Stimulated activated CD8-positive, alpha-beta memory T cell treated with anti-CD3 and anti-CD28 coated beads, Interleukin-7, amount 100 ng/mL, for 1 hour (primary cell): ENCODE measurements around the gene PPP1R11.

ENCODE experiments used
- DNase-seq, 2 donors: peaks; one replicate each; pipeline ENCODE4 v3.0.0-alpha.2; 2020; ENCODE audit warnings: low read depth in 2 of 2

The PPP1R11 gene

DNA sequence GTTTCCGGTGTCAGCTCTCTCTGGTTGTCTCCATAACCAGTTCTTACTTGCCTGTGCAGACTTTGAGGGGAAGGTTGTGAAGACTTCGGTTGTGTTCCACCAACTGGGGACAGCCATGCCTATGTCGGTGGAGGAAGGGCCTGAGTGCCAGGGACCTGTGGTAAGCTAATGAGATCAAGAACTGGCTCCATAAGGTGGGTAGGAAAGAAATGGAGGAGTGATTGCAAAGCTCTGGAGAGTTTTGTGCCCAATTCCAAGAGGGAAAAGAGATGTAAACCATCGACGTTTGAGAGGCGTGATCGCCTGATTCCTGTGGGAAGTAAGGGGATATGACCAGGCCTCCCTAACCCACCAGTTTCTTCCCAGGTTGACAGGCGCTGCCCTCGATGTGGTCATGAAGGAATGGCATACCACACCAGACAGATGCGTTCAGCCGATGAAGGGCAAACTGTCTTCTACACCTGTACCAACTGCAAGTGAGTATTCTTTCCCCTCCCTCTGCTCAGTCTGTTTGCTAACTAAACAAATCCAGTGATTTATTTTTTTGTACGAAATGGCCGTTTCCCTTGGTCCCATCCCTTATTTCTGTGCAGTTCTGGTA lies 5.0 kb upstream of the PPP1R11 start:
- DNase-seq: no peak

DNA sequence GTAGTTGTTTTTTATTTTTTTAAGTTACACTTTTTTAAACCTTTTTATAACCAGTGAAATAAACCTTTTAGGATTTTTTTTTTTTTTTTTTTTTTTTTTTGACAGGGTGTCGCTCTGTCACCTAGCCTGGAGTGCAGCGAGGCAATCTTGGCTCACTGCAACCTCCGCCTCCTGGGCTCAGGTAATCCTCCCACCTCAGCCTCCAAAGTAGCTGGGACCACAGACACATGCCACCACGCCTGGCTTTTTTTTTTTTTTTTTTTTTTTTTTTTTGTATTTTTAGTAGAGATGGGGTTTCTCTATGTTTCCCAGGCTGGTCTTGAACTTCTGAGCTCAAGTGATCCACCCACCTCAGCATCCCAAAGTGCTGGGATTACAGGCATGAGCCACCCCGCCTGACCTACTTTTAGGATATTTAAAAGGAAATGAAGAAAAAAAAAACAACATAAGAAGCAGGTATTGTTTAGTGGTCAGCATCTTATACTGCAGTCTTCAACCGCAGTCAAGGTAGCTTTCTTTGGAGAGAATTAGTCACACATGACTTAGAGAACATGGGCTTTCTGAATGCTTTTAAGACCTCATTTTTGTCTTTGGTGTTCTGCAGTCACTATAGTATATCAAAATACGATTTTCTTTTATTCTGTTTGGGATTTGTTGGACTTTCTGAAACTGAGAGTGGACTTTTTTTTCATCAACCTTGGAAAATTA lies 4.4 kb upstream of the PPP1R11 start:
- DNase-seq: no peak

DNA sequence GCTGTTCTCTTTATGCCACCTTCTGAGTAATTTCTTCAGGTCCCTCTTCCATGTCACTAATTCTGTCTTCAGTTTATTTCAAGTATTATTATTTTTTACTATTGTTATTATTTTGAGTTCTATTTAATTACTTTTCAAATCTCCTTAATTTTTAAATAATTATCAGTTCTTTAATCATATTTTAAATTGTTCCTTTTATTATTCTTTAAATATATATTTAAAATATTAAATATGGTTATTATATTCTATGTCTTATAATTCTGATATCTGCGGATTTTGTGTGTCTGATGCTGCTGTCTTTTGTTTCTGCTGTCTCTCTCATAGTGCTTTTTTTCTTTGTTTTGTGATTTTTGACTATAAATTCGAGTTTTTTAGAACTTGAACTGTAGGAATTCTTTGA lies 3.7 kb upstream of the PPP1R11 start:
- no peak for DNase-seq

DNA sequence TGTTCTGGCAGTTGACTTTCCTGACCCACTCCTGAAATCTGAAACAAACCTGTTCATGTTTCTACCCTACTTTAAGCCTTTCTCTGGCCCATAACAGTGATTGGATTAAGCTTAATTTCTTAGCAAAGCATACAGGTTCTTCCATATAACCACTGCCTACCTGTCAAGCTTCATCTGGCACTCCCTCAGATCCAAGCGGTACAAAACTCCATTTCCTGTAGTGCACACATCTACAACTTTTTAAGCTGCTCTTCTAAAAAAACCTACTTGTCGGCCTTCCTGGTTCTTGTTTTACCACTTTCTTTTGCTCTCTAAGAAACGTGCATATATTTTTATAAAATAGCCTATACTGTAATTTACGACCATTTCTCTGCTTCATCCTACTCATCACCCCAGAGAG lies 916 bp upstream of the PPP1R11 start:
- no peak for DNase-seq

DNA sequence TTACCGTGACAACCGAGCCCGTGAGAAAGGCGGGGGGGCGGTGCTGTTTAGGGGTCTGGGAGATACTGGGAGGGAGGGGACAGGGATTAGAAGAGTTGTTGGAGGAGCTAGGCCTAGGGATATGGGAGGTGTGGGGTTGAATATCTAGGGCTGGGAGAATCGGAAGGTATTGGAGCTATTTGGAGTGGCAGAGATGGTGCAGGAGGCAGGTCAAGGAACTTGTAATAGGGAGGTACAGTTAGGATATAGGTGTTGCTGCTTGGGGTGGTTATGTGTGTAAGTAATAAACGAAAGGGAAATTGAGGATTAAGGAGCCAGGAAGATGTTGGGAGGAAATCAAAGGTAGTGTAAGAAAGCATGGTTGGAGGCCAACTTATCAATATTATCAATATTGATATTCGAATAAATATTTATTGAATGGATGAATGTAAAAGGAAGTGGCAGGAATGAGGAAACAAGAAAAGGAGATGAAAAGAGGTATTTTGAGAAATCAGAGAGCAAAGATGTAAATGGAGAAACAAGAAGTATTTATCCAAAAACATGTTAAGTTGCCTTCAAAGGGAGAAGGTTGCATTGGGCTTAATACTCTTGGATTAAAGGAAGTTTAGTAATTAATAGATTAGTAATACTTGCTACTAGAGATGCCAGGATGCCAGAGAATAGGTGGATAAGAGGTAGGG lies 602 bp downstream of the PPP1R11 start:
- DNase-seq: no peak

DNA sequence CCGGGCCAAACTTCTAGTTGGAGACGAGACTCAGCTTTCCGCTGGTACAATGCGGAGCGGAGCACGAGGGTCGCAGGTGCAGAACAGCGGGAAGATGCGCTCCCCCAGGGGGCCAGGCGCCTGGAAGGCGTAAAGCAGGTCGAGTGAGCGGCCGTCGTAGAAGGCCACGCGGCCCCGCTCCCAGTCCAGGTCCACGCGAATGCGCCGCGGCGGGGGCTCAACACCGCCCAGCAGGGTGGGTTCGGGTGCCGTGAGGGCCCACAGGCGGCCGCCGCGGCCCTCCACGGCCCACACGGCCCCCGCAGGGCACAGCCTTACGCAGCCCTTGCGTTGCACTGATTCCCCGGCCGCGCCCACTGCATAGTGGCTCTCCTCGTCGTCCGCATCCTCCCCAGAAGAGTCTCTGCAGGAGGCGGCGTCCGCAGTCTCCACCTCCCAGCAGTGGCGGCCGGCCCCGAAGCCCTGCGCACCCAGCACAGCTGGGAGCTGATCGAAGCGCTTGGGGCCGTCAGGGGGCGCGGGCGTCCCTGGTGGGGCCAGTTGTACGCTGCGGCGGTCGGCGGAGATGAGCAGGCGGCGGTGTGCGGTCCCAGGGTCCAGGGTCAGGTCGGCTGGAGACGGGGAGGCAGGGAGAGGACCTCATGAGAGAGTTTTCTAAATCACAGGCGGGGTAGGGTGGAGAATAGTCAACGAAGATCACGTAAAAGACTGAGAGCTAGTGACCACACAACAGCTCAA lies 4.3 kb downstream of the PPP1R11 start:
- no peak for DNase-seq

DNA sequence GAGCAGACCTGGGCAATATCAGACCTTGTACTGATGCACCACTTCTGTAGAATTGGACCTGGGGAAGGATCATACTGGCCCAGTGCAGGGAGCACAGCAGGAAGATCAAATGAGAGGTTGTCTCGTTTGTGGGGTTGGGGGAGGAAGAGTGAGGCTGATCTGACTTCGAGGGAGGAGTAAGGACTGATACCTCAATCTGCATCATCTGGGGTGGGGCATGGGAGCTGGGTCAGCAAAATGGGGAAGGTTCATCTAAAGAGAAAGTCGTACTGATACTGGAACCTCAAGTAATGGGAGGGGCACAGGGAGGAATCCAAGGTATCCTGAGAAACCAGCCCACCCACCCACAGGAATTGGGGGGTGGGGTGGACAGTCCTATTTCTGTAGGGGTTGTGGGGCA lies 4.9 kb downstream of the PPP1R11 start:
- DNase-seq: no peak

DNA sequence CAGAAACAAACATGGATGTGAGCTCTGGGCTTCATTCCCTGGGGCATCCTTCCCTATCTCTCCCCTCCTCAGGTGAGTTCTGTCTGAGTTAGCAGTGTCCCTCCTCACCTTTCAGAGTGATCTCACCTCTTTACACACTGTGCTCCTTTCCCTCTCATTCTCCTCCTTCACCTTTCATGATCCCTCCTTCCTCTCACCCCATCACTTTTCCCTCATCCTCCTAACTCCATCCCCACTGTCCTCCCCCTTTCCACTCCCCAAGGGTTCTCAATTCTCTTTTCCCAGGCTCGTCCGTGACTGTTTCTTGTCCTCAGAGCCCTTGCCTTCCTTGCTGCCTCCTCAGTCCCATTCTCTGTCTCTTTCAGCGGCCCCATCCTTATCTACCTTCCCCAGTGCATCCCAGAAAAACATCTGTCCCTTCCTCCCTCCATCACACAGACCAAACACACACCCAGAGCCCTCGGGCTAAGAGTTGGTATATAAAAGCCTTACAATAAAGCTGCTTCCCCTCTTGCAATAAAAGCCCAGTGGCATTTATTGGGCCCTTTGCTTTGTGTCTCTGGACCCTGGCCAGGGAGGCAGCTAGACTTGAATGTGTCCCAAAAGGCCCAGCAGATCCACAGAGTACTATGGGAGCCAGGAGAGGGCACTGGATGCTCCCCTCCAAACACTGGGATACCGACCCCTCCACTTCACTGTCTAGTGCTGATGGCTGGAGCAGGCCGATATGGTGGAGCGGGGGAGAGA lies 6.7 kb downstream of the PPP1R11 start:
- DNase-seq: no peak

DNA sequence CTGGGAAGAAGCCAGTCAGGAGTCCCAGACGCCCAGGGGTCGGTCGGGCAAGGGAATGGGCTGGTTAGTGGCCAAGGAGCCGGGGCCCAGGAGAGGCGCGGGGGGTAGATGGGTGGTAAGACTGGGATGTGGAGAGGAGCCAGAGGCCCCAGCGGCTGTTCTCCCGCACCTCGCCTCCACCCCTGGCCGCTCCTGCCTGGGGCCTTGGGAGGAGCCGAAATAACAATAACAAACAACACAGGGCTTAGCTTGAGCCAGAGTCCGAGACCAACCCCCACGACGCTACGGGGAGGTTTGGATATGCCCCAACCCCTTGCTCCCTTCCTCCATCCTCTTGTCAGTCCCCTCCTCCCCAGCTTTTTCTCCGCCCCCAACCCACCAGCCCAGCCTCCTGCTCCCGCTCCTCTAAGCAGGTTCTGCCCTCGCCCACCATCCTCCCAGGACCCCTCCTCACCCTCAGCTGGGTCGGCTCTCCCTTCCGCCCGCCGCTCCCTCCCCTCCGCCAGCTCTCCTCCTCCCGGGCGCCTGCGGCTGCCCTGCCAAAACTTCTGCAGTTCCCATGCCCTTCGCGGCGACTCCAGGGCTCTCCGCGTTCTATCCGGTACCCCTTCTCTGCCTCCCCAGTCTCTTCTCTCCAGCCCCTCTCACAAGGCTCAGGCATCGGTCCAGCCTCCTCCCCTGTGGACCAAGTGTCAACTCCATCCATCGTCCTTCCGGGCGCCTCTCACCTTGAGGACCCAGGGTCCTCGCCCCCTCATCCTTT lies 7.5 kb downstream of the PPP1R11 start:
- DNase-seq: no peak

DNA sequence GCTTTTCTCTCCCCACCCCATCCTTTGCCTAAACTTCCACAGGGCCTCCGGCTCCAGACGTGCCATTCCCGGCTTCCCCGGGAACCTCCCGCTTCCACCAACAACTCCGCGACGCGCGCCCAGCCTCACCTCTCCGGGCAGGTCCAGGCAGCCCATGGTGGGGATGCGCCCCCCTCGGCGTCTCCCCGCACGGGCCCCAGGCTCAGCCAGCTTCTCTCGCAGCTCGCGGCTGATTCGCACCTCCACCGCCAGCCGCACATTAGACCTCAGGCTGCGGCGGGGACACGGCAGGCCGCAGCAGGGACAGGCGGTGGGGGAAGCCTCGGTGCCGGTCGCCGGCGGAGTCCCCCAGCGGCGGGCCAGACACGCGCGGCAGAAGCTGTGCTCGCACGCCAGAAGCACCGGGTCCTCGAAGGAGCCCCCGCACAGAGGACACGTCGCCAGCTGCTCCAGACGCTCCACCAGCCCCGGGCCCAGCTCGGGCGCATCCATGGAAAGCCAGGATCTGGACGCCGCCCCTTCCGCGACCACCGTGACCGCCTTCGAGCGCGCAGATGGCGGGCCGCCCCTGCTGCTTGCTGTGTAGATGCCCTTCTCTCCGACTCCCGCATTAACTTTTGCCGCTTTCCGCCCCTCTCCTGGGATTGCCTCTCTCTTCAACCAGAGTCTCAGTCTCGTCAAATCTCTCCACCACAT lies 8.2 kb downstream of the PPP1R11 start, which contains the start of gene RNF39:
Gene RNF39 (minus strand): TSS at position 676 of the 696 bp plus-strand sequence. CDS start 184 bp downstream, at position 492.
- DNase-seq: no peak

DNA sequence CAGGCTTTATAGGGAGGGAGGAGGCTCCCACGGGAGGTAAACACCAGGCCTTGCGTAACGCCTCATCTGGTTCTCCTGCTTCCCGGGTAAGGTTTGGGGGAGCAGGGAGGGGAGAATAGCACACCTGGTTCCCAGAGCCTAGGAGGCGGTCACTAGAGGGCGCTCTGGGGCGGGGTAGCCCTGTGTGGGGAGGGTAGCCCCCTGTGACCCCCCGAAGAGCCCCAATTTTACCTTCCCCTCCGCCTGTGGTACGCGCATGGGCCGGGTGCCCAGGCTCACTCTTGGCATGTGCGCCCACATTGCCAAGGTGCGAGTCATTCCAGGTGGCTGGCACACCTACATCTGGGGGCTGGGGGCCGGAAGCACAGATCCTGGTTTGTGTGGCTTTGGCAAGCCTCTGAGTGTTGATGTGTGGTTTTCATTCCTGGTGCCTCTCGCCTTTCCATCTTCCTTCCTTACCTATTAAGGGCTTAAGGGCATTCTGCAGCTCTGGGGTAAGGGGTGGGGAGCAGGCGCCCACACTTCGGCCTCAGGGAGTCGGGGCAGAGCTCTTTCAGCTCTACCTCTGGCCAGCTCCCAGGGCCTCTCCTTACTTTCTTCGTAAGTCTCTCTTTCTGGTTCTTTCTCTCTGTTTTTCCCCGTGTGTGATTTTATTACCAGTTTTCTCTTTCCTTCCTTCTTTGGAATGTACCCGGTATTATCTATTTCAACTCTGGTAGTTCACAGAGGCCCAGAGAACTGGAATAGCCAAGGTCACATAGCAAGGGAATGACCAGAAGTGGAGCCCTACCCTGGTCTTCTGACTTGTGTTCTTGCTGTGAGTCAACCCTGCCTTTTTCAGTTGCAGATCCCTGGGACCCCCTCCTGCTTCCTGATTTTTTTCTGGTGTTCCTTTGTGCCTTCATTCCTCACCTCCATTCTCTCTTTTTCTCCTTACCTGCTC lies 9.1 kb downstream of the PPP1R11 start:
- no peak for DNase-seq

DNA sequence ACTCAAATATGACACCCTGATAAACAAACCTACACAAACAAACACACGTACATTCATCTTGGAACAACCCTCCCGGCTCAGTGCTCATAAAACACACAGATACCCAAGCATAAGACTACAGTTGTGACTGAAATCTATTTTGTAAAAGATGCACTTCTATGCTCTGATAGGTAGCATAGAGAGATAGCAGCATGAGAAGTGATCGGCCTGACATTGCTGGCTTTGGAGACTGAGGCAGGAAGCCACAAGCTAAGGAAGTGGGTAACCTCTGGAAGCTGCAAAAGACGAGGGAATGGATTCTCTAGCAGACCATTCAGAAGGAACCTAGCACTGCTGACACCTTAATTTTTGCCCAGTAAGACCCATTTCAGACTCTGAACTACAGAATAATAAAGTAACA lies 10.2 kb downstream of the PPP1R11 start:
- no peak for DNase-seq

DNA sequence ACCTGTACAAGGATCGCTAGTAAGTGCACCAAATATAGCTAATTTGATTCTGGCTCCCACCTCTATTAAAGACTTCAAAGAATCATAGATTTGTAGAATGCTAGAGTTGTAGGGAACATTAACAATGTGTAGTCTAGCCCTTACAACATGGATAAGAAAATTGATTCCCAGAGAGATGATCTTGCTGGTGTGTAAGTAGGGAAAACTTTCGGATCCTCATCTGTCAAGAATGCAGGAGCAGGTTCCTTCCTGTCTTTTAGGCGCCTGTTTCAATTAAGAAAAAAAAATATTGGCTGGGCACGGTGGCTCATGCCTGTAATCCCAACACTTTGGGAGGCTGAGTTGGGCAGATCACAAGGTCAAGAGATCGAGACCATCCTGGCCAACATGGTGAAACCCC lies 20.9 kb downstream of the PPP1R11 start:
- no peak for DNase-seq

DNA sequence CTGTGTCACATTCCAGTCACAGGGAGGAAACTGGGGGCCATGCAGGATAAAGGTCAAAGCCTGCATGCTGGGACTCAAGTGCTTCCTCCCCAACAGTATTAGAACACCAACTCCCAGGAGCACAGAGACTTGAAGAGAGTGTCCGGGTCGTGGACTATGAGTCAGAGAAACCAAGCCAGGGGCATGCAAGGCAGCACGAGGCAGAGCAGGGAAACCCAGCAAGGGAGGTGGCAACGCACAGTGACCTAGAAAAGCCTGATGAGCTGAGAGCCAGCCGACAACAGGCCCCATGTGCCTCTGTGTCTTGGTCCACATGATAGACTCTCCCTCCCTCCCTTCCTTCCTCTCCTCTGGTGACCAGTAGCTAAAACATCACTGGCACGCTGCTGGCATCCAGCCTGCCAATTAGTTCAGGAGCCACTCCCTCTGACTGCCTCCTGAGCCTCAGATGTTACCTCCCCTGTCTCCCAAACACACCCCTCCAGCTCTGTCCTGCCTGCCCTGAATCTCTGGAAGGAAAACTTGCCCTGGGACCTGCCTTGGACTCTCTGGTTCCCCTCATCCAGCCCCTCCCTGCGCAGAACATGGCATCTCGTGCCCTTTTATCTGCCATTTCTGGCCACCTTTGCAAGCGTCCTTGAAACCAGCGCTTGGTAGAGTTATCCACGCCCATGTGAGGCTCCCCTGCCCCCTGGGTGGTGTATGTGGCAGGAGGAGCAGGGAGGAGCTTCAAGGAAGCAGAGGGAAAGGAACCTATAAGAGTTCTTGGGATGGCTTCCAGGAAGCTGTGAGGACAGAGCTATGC lies 24.8 kb downstream of the PPP1R11 start:
- DNase-seq: no peak

DNA sequence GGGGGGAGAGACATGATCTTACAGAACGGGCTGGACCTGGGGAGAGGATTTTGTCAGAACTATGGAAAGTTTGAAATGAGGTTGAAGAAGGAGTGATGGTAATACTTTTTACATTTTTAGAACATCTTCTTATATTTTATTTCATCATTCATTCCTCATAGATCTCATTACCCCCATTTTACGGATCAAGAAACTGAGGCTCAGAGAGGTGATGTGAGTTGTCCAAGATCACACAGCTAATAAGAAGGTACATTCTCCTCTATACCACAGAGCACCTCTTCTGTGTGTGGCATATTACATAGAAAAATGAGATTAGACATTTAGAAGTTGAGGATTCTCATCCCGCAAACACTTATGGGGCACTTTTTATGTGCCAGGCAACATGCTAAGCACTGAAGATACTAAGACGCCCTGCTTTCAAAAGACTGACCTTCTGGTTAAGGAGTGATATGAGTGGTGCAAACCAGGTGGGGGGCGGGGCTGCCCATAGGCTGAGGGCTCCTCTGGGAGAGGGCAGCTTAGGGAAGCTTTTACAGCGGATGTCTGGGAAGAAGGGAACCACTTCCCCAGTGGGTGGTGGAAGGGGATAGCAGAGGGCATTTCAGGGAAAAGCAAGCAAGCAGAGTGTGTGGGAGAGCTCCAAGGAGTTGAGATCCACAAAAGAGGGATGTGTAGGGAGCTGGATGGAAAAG lies 26.0 kb downstream of the PPP1R11 start:
- DNase-seq: no peak

DNA sequence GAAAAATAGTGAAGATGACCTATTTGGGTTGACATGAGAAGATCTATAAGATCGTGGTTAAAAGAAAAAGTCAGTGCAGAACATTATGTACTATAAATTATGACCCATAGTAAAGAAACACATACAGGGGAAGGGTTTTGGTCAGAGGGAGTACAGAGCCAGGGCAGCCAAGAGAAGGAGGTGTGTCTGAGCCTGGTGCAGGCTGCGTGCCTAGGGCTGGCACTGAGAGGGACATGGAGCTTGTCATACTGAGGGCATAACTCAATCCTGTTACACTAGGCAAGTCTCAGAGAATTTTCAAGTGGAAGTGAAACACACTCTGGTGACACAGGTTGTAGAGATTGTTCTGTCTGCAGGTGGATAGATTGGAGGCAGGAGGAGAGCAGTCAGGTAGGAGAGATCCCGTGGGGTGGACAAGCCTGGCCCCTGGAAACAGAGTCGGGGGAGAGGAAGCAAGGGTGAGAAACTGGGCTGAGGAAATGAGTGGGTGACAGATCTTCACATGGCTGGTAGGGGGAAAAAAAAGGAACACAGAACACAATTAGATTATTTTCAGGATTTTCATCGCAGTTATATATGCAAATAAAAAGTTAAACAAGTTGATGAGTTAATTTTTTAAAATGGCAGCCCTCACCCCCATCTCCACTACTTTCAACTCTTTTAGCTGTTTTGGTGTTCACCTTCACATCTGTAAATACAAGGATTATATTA lies 27.1 kb downstream of the PPP1R11 start:
- no peak for DNase-seq

DNA sequence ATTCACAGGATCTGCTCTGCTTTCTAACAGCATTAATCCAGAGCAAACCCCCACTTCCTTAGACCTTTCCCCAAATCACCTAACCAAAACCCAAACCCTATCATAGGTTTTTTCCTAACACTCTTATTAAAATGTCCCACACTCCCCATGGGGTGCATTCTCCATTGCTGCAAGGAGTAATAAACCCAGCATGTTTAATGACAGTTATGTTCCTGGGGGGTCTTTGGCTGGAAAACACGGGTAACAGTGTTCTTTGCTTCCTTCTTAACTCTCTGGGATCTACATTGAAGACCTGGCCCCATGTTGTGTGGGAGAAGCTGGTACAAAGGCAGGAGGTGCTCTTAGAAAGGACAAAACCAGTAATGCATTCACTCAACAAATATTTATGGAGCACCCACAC lies 29.8 kb downstream of the PPP1R11 start:
- no peak for DNase-seq
